ENCODE data around the gene RRP15. TPM values are rescaled to one million over a fixed set of nuclear protein-coding genes. Genes with fewer than 3 reads are reported as not detected.

RRP15 gene
- total and polyA plus RNA-seq, 2 of the 13 experiments (the other 11 are each of a cell fraction or from before 2014, with no cell fraction given): 2.1 to 37.5 TPM

GRCh38 chr1:218366322-218367052, 81.4 kb downstream of the RRP15 start (continued):
- TF ChIP-seq RARA (CRISPR knock-in tag; IDR thresholded peaks at IDR 0.05) (peak; percentile 49), FOXK2 (IDR thresholded peaks at IDR 0.05) (no peak), ZNF143 (CRISPR knock-in tag; IDR thresholded peaks at IDR 0.05) (no peak), RBM22 (optimal IDR thresholded peaks at IDR 0.05; ENCODE audit: low read length) (no peak), CENPT (CRISPR knock-in tag; IDR thresholded peaks at IDR 0.05; ENCODE audit: low read depth) (no peak), NR2F1 (CRISPR knock-in tag; IDR thresholded peaks at IDR 0.05) (peak; percentile 18 to 23; a peak in 2 of 4 replicates), ZFP36 (IDR thresholded peaks at IDR 0.05; ENCODE audit: borderline replicate concordance, low read depth, low read length, partially characterized antibody) (no peak), HINFP (CRISPR knock-in tag; IDR thresholded peaks at IDR 0.05; ENCODE audit: low read depth) (no peak), GATA4 (IDR thresholded peaks at IDR 0.05; ENCODE audit: borderline replicate concordance, low read depth) (no peak), JARID2 (CRISPR knock-in tag; IDR thresholded peaks at IDR 0.05; ENCODE audit: insufficient replicate concordance) (no peak), CENPX (CRISPR knock-in tag; IDR thresholded peaks at IDR 0.05) (no peak), ZKSCAN5 (CRISPR knock-in tag; IDR thresholded peaks at IDR 0.05) (no peak), ZNF878 (CRISPR knock-in tag; IDR thresholded peaks at IDR 0.05) (no peak), MEIS2 (CRISPR knock-in tag; IDR thresholded peaks at IDR 0.05) (no peak), ZSCAN12 (CRISPR knock-in tag; IDR thresholded peaks at IDR 0.05) (no peak), KAT7 (CRISPR knock-in tag; IDR thresholded peaks at IDR 0.05; ENCODE audit: borderline replicate concordance) (no peak), ZNF251 (CRISPR knock-in tag; IDR thresholded peaks at IDR 0.05) (no peak), GATAD2A (CRISPR knock-in tag; IDR thresholded peaks at IDR 0.05) (peak; percentile 27; the same call in 1 of the 2 replicates), BHLHE40 (IDR thresholded peaks at IDR 0.05; ENCODE audit: low read length) (peak; percentile 61), SP4 (CRISPR knock-in tag; IDR thresholded peaks at IDR 0.05) (no peak), ZNF567 (CRISPR knock-in tag; IDR thresholded peaks at IDR 0.05; ENCODE audit: borderline replicate concordance) (no peak), ZNF839 (CRISPR knock-in tag; IDR thresholded peaks at IDR 0.05; ENCODE audit: borderline replicate concordance) (no peak), ZNF550 (CRISPR knock-in tag; IDR thresholded peaks at IDR 0.05; ENCODE audit: borderline replicate concordance) (no peak), DNMT3B (CRISPR knock-in tag; conservative IDR thresholded peaks at IDR 0.05) (no peak), ZNF18 (CRISPR knock-in tag; IDR thresholded peaks at IDR 0.05; ENCODE audit: insufficient replicate concordance) (no peak), XBP1 (CRISPR knock-in tag; IDR thresholded peaks at IDR 0.05) (no peak)
- TF ChIP-seq, protein P1, sequence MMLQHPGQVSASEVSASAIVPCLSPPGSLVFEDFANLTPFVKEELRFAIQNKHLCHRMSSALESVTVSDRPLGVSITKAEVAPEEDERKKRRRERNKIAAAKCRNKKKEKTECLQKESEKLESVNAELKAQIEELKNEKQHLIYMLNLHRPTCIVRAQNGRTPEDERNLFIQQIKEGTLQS (CRISPR knock-in tag; IDR thresholded peaks at IDR 0.05): 0 out of 2 replicates have a peak, but pooled peaks have one; percentile 25
- TF ChIP-seq, protein P2, sequence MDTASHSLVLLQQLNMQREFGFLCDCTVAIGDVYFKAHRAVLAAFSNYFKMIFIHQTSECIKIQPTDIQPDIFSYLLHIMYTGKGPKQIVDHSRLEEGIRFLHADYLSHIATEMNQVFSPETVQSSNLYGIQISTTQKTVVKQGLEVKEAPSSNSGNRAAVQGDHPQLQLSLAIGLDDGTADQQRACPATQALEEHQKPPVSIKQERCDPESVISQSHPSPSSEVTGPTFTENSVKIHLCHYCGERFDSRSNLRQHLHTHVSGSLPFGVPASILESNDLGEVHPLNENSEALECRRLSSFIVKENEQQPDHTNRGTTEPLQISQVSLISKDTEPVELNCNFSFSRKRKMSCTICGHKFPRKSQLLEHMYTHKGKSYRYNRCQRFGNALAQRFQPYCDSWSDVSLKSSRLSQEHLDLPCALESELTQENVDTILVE (CRISPR knock-in tag; IDR thresholded peaks at IDR 0.05): no peak

Measured in HepG2 (cell line).